Body of pancreas (tissue), 4 donors: ENCODE data around the gene PMS2.
"Not testable (repeated sequence)": the region's sequence is repeated elsewhere in the genome, so short reads cannot be mapped to it uniquely, and the experiment has no call there.

ENCODE experiments used
- POLR2A ChIP-seq, 3 donors: fragments of 450-650 bp; IDR thresholded peaks; one replicate each; pipeline ENCODE4 v1.6.1; 2016; ENCODE audit warnings: antibody characterized with exemption in 3 of 3, mild to moderate bottlenecking in 2 of 3
- TF ChIP-seq, protein P1 (sequence below), 7 experiments: fragments of 450-650 bp in 4 of 7; fragments of 200-600 bp in 3 of 7; sonication (generic) in 3 of 7; IDR thresholded peaks; one replicate each; pipeline ENCODE4 v1.5.1; 2016 to 2019; ENCODE audit warnings: antibody characterized with exemption in 7 of 7

DNA sequence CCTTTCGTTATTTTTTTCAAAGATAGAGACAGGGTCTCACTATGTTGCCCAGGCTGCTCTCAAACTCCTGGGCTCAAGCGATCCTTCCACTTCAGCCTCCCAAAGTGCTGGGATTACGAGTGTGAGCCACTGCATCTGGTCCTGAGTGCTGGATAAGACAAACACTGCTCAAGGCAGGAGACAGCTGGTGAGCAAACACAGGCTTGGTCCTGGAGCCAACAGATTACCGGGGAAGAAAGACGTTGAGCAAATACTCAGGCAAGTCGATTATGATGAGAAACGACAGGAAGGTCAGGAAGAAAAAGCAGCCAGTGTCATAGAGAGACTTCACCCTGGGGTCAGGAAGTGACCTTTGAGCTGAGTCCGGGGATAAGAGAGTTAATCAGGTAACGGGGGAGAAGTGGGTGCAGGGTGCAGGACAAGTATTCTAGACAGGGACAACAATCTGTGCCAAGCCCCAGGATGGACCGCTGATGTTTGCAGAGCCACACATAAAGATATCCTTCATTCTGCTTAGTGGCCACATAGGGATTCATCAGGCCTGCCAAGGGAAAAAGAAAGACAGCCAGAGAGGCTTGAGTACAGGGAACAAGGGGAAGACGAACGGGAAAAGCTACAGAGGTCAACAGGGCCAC is 29.1 kb downstream of the PMS2 start:
- TF ChIP-seq, protein P1, sequence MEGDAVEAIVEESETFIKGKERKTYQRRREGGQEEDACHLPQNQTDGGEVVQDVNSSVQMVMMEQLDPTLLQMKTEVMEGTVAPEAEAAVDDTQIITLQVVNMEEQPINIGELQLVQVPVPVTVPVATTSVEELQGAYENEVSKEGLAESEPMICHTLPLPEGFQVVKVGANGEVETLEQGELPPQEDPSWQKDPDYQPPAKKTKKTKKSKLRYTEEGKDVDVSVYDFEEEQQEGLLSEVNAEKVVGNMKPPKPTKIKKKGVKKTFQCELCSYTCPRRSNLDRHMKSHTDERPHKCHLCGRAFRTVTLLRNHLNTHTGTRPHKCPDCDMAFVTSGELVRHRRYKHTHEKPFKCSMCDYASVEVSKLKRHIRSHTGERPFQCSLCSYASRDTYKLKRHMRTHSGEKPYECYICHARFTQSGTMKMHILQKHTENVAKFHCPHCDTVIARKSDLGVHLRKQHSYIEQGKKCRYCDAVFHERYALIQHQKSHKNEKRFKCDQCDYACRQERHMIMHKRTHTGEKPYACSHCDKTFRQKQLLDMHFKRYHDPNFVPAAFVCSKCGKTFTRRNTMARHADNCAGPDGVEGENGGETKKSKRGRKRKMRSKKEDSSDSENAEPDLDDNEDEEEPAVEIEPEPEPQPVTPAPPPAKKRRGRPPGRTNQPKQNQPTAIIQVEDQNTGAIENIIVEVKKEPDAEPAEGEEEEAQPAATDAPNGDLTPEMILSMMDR (IDR thresholded peaks at IDR 0.05): not testable (repeated sequence)
- not testable (repeated sequence) for TF ChIP-seq POLR2A (IDR thresholded peaks at IDR 0.05)
